ENCODE results near the gene LRRC31. TPM values are rescaled to one million over a fixed set of nuclear protein-coding genes. Genes with fewer than 3 reads are reported as not detected.
A peak's percentile ranks its signal among the peaks of the same experiment; 100 is the strongest.

The LRRC31 gene
- total RNA-seq, 1 experiment from 2014 or later: 0.48 TPM

DNA sequence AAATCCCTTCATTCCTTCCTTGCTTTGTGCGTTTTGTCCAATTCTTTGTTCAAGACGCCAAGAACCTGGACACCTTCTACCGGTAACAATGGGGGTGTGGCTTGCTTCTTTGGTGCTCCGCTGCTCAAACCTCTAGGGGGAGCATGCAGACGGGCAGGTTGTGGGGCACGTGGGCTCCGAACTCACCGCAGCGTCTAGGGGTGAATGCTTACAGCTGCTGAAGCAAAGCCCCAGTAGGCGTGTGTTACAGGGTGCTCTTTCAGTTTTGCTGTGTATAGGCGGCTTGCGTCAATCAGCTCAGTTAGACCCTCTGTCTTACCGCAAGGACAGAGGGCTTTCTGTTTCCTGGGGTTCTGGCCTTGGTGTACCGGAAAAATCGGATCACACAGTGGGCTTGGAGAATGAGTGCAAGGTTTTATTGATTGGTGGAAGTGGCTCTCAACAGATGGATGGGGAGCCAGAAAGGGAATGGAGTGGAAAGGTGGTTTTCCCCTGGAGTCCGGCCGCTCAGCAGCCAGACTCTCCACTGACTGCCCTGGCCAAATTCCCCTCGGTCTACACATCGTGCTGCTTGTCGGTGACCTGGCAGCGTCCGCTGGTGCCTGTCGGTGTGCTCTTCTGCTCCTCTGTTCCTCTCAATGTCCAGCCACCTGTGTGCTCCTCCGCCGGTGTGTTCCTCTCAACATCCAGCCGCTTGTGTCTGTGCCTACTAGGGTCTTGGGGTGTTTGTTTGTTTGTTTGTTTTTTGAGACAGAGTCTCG lies 55.8 kb downstream of the LRRC31 start:
- DNase-seq (ENCODE audit: low spot score): peak; percentile 80

GRCh38 chr3:169813278-169813677 lies 56.5 kb downstream of the LRRC31 start:
- no peak for DNase-seq (ENCODE audit: low spot score)

GRCh38 chr3:169812332-169813235 lies 57.2 kb downstream of the LRRC31 start, which contains the start of the genes LRRC34 and LRRIQ4:
TSS of gene LRRC34 (minus strand) at chr3:169812904. CDS start at chr3:169812548, 356 bp downstream.
TSS of gene LRRIQ4 (plus strand) at chr3:169812870. CDS start at chr3:169821922, 9,052 bp downstream.
- peak; percentile 90 for DNase-seq (ENCODE audit: low spot score)

DNA sequence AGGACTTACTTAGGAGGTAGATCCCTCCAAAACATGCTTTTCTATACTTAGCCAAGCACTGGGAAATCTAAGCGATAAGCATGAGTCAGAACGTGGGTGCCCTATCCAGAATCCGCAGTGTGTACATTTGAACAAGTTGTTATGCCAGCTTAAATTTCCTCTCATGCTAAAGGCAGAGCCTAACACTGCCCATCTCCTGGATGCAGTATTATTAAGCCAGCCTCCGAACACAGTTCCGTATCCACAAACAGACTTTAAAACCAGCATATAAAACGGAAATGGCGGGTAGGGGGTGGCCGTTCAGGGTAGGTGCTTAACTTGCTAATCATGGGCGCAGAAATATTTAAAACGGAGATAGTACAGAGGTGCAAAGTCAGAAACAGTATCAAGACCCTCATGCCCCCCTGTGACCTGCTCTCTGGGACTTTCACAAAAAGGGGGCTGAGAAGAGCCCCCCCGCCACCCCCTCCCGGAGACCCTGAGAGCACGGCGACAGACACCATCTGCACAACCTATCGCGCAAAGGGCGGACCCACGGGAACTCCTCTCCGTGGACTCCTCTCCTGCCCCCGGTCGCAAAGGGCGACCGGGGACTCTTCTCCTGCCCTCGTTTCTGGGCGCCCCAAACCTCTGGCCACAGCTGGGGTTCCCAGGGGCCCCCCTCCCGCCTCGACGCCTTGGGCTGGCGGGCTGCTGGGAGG lies 58.0 kb downstream of the LRRC31 start:
- DNase-seq (ENCODE audit: low spot score): peak; percentile 43

GRCh38 chr3:169809230-169809795 lies 60.4 kb downstream of the LRRC31 start:
- DNase-seq (ENCODE audit: low spot score): no peak

GRCh38 chr3:169804681-169805080 lies 65.1 kb downstream of the LRRC31 start:
- DNase-seq (ENCODE audit: low spot score): no peak

DNA sequence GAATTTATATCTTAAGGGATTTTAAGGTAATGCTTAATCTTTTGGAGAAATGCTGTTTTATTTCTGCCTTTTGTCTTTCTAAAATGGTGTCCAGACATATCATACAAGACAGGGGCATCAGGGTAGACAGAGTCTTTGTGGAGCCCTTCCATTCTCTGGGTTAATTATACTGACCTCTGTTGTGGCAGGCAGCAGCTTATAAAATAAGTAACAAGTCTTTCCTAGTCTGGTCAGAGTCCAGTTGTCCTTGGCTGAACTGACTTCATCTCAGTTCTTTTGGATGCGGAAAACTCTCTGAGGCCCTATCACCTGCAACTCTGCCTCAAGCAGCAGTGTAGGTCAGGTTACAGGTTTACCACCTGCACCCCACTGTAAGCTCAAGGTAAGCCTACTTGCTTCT lies 77.4 kb downstream of the LRRC31 start:
- no peak for DNase-seq (ENCODE audit: low spot score)

DNA sequence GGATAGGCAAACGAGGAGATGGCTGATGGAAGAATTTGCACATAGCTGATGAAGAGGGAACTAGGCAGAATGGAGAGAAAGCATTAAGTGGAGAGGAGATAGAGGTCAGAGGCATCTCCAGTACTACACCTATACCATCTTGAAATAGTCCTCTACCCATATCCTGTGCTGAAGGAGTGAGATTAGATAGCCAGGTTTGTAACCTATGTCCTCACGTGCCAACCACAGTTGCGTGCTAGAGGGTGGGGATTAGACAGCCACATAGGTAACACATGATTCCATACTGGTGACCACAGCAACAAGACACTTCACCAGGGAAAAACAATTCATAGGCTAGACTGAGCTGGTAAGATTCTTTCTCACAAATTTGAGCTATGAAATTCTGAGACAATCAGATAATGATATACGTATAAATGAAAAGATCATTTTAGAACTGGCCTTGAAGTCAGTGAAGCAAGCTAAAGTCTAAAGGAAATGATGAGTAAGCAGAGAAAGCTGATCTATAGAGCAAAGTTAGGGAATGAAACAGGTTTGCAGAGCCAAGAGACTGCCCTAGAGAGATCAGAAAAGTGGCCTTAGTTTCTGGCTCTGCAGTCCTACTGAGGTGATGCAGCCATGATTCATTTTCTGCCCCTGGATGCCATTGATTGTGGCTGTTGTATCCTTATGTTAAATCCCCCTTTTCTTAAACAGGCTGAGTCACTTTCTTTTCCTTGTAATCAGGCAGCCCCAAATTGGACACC lies 78.9 kb downstream of the LRRC31 start:
- no peak for DNase-seq (ENCODE audit: low spot score)

DNA sequence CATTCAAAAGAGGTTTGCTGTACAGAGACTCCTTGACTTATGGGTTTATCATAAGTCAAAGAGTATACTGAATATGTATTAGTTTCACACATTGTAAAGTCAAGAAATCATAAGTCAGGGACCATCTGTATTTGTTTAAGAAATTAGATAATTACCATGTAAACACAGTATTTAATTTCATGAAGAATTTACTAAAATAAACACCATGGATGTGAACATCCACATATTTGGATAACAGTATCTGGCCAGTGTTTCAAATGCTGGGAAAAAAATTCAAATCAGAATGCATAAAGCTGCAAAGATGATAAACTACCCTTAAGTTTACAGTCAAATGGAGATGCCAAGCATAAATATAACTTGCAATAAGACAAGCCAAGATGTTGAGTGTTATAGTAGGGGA lies 79.5 kb downstream of the LRRC31 start:
- no peak for DNase-seq (ENCODE audit: low spot score)

Other genes starting within 250 kb of the LRRC31 start
- 27.3 and 27.9 TPM in 2 replicates for gene MECOM, start 206.2 kb downstream of the LRRC31 start, total RNA-seq (2014; rRNA removed; shearing (Covaris generic))
- 748 and 829 TPM in 2 replicates for gene TERC, start 104.9 kb downstream of the LRRC31 start, total RNA-seq (2014; rRNA removed; shearing (Covaris generic))
- gene ACTRT3, start 100.4 kb downstream of the LRRC31 start, total RNA-seq (2014; rRNA removed; shearing (Covaris generic)): 3.3 and 3.4 TPM in 2 replicates
- 7.9 and 13.4 TPM in 2 replicates for gene MYNN, start 96.5 kb downstream of the LRRC31 start, total RNA-seq (2014; rRNA removed; shearing (Covaris generic))
- gene LRRIQ4, start 57.1 kb downstream of the LRRC31 start, total RNA-seq (2014; rRNA removed; shearing (Covaris generic)): not detected in 2 replicates
- gene LRRC34, start 57.0 kb downstream of the LRRC31 start, total RNA-seq (2014; rRNA removed; shearing (Covaris generic)): 0.81 and 4.2 TPM in 2 replicates
- not detected in 2 replicates for gene SAMD7, start 41.6 kb upstream of the LRRC31 start, total RNA-seq (2014; rRNA removed; shearing (Covaris generic))
- 17.1 and 22.2 TPM in 2 replicates for gene SEC62, start 96.9 kb upstream of the LRRC31 start, total RNA-seq (2014; rRNA removed; shearing (Covaris generic))
- gene GPR160, start 168.1 kb upstream of the LRRC31 start, total RNA-seq (2014; rRNA removed; shearing (Covaris generic)): 21.2 and 32.1 TPM in 2 replicates